GM21528 (cell line): ENCODE data around the gene ANO1.
"Not testable (repeated sequence)": the region's sequence is repeated elsewhere in the genome, so short reads cannot be mapped to it uniquely, and the experiment has no call there.

Experiments
- ATAC-seq: cut with Tn5 transposase; IDR thresholded peaks from one replicate; pipeline ENCODE4 v1.9.1; 2021; ENCODE audit warnings: mild to moderate bottlenecking, moderate library complexity; ENCODE audit not compliant: unreplicated experiment, low FRiP score

ANO1 gene

DNA sequence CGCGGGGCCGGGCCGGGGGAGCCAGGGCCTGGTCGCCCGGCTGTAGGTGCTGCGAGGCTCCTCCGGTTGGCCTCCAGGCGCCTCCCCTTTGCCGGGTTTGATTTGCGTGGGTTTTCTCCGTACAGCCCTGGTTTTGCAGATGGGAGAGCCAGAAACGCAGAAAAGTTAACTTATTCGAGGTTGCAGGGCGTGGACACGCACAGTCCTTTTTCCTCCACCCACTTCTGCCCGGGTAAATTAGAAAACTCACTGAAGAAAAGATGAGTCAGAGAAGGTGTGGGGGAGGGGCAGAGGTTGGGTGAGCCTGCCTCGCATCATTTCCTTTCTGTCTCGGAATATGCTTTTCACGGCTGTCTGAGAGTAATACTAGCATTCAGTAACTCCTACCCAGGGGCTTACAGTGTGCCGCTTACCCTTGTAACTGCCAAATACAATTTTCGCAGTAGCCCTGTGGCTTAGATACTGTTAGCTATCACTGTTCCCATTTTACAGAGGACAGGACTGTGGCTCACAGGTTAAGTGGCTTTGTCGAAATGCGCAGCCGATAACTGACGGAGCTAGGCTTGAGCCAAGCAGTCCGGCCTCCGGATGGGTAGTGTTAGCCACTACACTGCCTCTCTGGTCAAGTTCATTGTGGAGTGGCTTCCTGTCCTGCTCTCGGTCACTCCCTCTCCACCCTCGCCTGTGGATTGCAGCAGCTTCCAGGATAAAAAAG lies 125.8 kb downstream of the ANO1 start:
- ATAC-seq: peak; percentile 29

DNA sequence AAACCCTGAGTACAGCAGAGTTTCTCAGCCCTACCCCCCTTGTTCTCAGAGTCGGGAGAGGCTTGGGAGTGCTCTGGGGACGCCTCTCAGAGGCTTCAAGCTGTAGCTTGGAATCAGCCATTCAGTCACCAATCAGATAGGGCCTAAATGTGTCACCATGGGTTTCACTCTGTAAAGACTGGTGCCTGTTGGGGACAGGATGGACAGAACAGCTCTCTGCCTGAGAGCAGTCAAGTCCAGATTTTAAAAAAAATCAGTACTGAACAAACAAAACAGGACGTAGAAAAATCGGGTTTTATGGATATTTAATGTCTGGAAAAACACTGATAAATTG lies 126.3 kb downstream of the ANO1 start:
- ATAC-seq: no peak

DNA sequence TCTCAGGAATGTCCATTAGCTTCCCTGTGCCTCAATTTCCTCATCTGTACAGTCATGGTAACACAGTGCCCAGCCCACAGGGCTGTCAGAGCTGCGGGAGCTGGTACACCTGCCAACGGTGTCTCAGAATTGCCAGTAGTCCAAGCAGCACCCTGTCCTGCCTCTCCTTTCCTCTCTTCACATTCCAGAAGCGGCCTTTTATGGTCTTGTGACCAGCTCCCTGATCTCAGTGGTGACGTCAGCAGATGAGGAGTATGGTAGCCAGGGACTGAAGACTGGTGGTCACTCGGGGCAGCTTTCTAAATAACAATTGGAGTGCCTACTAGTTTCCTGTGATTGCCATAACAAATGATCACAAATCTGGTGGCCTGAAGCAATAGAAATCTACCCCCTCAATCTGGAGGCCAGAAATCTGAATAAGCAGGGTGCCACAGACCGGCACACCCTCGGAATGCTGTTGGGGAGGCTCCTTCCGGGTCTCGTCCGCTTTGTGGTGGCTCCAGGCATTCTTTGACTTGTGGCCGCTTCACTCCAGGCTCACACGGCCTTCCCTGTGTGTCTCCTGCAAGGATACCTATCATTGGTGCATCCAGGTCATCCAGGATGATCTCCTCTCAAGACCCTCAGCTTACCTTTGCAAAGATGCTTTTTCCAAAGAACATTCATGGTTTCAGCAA lies 127.1 kb downstream of the ANO1 start:
- ATAC-seq: no peak

DNA sequence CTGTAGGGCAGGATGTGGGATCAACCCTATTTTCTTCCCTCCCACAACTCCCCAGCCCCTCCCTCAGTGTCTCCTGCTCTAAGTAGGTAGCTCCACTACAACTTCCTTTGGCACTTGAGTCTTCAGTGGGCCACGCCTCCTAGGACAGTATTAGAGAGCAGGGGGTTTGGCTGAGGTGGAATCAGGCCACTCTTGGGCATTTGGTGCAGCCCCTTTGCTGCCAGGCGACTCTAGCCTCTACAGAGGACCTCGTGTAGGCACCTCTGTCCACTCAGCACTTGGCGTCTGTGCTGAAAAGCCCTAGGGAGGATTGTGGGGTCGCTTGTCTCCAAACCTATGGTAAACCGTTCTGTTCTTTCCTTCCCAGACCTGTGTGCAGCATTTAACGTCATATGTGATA lies 127.6 kb downstream of the ANO1 start:
- ATAC-seq: no peak

DNA sequence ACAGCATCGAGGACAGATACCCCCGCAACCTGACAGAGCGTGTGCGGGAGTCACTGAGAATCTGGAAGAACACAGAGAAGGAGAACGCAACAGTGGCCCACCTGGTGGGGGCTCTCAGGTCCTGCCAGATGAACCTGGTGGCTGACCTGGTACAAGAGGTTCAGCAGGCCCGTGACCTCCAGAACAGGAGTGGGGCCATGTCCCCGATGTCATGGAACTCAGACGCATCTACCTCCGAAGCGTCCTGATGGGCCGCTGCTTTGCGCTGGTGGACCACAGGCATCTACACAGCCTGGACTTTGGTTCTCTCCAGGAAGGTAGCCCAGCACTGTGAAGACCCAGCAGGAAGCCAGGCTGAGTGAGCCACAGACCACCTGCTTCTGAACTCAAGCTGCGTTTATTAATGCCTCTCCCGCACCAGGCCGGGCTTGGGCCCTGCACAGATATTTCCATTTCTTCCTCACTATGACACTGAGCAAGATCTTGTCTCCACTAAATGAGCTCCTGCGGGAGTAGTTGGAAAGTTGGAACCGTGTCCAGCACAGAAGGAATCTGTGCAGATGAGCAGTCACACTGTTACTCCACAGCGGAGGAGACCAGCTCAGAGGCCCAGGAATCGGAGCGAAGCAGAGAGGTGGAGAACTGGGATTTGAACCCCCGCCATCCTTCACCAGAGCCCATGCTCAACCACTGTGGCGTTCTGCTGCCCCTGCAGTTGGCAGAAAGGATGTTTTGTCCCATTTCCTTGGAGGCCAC lies 128.3 kb downstream of the ANO1 start:
- no peak for ATAC-seq

DNA sequence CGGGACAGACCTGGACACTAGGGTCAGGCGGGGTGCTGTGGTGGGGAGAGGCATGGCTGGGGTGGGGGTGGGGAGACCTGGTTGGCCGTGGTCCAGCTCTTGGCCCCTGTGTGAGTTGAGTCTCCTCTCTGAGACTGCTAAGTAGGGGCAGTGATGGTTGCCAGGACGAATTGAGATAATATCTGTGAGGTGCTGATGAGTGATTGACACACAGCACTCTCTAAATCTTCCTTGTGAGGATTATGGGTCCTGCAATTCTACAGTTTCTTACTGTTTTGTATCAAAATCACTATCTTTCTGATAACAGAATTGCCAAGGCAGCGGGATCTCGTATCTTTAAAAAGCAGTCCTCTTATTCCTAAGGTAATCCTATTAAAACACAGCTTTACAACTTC lies 128.9 kb downstream of the ANO1 start:
- ATAC-seq: no peak

DNA sequence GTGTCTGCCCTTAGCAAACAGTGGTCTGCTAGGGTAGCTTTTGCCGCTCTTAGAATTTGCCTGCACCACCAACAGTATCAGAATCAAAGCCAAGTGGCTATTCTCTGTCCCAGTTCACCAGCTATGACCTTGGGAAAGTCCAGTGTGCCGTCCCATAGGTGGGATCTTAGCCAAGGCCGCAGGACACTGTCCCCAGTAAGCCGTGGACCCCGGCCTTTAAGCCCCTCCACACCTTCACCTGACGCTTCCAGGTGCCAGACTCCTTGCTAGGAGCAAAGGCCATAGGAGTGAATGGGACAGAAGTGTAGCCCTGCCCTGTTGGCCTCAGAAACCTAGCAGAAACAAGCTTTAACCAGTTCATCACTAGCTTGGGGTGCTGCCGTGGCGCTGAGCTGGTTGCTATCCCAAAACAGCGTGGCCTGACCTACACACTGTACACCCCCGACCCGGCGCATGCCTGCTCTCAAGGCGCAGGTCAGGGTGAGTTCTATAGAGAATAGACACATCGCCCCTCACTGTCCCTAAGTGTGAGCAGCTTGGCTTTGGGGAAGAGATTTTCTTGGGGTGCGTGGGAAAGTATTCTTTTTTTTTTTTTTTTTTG lies 129.5 kb downstream of the ANO1 start:
- no peak for ATAC-seq

DNA sequence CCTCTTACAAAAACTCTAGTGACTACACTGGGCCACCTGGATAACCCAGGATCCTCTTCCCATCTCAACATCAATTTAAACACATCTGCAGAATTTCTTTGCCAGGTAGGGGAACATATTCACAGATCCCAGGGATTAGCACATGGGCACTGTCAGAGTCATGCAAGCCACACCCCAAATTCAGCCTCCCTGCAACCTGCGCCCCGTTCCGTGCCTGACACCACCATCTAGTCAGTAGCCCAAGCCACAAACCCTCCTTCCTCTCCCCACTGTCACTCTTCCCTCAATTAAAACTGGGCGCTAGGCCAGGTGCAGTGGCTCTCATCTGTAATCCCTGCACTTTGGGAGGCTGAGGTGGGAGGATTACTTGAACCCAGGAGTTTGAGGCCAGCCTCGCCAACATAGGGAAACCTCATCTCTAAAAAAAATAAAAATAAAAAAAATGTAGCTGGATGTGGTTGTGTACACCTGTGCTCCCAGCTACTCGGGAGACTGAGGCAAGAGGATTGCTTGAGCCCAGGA lies 131.3 kb downstream of the ANO1 start:
- no peak for ATAC-seq

DNA sequence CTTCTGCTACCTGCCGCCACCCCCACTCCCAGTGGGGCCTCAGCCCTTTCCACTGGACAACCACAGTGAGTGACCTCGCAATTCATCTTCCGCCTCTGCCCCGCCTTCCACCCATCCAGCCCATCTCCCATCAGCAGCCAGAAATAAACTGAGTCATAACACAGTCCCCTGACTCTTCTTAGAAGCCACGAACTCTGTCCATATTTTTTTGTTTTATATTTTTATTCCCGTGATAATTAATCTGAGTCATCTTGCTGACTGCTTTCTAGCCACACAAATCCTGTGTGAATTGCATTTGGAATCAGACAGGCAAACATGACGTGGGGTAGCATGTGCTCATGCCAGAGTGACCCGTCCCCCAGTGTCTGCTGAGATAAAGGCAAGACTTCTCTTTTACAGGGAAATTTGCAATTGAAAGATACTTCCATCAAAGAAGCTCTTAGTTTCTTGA lies 132.0 kb downstream of the ANO1 start:
- ATAC-seq: no peak

DNA sequence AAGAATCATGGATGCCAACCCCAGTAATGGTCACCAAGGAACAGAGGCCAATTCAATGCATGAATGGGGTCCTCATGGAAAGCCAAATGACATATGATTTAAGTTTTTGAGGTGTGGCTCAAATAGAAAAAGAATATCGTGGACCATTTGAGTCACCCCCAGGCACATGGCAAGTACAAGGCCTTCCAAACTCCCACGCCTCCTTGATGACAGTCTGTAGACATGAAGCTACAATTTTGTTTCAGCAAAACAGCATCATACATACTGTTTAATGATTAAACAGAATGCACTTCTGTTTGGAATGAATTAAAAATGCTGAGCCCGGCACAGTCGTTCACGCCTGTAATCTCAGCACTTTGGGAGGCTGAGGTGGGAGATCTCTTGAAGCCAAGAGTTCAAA lies 132.4 kb downstream of the ANO1 start:
- no peak for ATAC-seq

DNA sequence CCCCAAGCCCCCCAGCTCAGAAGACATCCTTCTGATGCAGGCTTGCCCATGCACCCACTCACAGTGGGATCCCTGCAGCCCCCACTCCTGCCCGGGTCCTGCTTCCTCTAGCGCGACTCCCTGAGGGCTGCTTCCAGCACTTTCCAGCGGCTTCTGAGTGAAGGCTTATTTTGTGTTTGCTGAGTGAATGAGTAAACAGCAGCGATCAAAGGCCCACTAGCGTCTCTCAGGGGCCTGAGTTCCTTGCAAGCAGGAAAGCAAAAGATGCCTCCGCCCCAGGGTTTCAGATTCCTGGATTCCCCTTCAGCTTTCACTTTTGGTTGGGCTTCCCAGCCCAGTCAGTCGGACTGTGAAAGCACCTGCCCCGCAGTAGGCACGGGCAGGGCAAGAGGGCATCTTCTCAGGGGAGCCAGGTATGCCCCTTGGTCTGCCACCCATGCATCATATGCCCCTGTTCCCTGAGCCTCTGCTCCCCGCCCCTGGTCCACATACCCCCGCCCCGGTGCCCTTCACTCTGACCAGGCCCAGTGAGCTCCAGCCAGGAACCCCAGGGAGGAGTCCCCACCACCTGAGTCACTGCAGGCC lies 134.2 kb downstream of the ANO1 start:
- ATAC-seq: no peak

DNA sequence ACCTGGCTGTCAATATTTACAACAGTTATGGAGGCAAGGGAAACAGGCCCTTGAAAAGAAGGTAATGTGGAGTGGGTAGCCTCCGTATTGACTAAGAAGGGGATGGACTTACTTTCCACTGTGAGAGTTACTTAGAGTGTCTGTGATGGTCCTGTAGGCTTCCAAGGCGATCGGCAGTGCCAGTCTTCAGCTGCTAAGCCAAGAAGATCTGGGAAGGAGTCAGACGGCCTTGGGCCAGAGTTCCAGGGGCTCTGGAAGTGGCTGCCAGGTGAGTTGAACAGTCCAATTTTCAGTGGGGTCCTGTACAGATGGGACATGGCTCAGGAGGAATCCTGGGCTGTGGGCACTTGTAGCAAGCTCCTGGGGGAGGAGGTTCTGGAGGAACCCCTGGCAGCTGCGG lies 139.3 kb downstream of the ANO1 start:
- ATAC-seq: not testable (repeated sequence)

DNA sequence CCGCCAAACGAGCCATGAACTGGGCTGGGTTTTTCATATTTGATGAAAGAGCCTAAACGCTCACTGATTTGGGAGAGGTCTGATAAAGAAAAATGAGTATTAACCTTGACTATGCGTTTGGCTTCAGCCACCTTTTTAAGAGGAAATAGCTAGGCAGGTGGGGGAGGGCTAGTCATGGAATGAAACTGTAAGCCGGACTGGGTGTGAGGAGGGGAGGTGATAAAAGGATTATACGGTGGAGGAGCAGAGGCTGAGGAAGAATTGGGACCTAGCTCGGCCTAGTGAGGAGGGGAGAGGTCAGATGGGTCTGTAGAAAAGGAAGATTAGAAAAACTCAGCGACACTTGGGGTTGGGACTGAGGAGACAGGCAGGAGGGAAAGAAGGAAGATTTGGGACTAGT lies 140.0 kb downstream of the ANO1 start:
- ATAC-seq: not testable (repeated sequence)

DNA sequence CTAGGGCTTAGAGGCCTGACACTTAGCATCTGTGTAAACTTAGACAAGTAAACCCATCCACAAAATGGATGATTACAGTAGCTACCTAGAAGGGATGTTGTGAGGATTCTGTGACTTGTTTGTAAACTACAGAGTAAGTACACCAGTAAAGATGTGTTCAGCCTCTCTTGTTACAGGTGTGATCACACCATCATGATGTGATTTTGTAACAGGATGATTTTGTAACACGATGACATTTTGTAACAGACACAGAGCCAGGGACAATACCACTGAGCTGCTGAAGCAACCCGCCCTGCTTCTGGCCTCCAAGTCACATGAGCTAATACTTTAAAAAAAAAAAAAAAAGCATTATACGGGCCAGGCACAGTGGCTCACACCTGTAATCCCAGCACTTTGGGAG lies 142.0 kb downstream of the ANO1 start:
- ATAC-seq: no peak

DNA sequence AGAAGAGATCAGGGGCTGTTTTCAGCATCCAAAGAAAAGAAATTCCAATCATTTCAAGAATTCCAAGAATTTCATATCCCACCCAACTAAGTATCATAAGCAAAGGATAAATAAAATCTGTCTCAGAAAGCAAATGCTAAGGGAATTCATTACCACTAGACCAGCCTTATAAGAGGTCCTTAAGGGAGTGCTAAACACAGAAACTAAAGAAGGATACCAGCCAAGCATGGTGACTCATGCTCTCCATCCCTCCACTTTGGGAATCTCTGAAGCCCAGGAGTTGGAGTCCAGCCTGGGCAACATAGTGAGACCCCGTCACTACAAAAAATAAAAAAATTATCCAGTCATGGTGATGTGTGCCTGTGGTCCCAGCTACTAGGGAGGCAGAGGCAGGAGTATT lies 142.8 kb downstream of the ANO1 start:
- ATAC-seq: no peak

DNA sequence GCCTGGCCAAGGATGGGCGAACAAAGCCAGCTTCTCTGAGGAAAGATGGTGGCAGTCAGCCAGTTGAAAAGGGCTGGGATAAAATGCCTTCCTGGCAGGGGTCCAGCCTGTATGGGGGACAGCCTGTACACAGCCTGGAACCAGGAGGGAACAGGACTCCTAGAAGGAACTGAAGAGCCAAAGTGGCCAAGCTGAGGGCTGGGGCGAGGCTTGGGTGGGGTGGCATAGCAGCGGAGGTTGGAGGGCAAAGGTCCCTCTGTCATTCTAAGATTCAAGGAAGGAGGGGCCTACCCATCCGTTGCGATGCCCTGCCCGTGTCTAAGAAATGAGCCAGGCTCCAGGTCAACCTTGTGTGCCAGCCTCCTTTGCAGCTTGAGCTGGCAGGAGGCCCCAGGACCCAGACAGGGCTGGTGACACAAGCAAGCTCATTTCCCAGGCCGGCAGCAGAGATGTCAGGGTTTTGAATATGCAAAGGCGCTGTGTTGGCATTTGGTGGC lies 147.6 kb downstream of the ANO1 start:
- ATAC-seq: no peak

DNA sequence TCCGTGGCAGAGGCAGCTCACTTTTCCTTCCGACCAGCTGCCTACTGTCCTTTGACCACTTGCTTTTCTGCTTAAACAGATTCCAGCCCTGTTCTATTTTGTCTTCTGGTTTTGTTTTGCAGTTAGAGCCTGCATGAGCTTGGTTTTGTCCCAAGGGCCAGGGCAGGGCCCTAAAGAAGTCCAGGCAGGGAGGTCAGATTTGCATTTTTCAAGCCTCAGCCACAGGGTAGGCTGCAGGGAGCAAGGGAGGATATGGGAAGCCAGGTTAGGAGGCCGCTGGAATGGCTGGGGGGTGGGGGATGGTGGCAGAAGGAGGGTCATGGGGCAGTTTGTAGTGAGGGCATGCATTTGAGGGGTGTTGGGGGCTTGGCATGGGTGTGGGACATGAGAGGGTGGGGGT lies 148.1 kb downstream of the ANO1 start:
- no peak for ATAC-seq

DNA sequence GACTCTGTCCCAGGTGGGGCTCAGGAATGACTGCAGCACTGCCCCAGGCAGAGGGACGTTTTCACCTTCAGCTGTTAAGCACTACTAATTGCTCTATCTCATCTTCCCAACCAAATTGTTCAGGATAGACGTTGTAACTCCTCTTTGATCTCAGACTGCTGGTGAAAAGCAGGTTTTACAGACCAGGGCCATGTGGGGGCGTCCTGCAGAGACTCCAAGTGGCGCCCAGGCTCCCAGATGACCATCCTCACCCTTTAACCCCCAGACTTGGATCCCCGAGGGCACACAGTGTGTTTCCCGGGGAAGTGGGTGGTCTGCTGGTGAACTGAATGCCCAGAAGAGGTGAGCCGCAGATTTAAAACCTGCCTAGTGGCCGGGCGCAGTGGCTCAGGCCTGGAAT lies 148.8 kb downstream of the ANO1 start:
- ATAC-seq: no peak

DNA sequence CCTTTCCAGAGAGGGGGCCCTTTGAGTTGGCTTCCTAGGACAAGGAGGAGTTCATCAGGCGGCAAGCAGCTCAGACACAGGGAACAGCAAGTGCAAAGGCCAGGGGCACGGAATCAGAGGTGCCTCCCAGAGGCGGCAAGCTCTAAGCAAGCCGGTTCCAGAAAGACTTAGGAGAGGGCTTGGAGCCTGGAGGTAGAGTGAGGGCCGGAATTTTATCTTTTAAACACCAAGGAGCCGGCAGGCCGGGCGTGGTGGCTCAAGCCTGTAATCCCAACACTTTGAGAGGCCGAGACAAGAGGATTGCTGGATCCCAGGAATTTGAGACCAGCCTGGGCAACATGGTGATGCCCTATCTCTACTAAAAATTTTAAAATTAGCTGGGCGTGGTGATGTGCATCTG lies 151.6 kb downstream of the ANO1 start:
- ATAC-seq: no peak

DNA sequence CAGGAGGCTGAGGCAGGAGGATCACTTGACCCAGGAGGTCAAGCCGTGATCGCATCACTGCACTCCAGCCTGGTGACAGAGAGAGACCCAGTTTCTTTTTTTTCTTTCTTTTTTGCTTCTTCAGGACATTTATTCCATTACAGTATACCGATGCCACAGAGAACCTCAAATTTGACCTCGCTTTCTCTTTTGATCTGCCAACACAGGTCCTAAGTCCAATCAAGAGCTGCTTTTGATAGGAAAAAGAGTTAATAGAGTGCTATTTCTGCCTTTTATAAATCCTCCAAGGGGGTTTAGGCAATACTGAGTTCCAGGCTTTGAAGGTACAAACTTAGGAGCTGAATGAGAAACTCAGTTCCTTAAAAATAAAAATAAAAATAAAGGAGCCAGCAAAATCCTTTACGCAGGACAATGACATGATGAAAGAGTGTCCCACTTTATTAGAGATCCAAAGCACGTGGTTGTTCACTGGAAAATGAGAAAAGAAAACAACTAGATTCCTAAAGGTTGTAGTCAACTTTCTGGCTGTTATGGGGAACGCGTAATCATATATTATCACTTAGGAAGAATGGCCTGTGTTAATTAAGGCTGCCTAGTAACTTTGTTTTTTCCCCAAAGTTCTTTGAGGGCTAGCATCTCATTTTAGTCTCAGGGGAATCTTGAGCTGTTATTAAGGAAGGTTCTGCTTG lies 152.2 kb downstream of the ANO1 start:
- no peak for ATAC-seq
